Stimulated activated CD4-positive, alpha-beta T cell treated with anti-CD3 and anti-CD28 coated beads, Interleukin-4, amount 100 ng/mL, for 4 hours (primary cell): Measurements from ENCODE around the gene EFCAB13.
"Not testable (repeated sequence)": the region's sequence is repeated elsewhere in the genome, so short reads cannot be mapped to it uniquely, and the experiment has no call there.

Source experiments
- DNase-seq, 2 experiments: peaks; one replicate each; pipeline ENCODE4 v3.0.0-alpha.2; 2020

Gene EFCAB13

DNA sequence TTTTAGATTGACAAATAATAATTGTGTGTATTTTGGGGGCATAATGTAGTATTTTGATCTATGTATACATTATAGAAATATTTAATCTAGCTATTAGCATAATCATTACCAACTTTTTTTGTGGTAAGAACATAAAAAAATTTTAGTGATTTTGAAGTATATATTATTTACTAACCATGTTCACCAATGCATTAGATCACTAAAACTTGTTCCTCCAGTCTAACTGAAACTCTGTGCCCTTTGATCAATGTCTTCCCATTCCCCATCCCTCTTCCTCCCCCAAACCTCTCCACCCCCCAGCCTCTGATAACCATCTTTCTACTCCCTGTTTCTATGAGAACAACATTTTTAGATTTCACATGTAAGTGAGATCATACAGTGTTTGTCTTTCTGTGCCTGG is 8.5 kb downstream of the EFCAB13 start:
- no peak for DNase-seq

DNA sequence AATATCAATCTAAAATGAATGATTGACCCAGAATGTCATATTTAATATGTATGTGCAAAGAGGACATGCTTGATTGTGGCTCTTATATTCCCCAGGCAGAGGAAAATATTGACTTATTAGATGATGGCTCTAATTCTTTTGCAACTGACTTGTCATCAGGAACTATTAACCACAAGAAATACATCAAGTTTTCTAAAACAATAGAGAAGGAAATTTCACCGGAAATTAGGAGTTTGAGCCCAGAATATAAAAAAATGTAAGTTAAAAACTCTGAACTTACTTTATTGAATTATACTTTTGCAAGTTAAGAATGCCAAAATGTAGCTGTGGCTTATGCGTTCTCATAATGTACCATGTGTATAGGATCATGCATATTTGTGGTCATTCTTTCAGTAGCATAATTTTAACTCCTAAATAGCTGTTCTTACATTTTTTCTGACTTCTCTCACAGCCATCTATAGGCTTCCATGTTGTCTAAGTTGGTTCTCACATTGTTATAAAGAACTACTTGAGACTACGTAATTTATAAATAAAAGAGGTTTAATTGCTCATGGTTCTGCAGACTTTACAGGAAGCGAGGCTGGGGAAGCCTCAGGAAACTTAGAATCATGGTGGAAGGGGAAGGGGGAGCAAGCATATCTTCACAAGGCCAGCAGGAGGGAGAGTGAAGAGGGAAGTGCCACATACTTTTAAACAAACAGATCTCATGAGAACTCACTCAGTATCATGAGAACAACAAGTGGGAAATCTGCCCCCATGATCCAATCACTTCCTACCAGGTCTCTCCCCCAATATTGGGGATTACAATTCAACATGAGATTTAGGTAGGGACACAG is 11.6 kb downstream of the EFCAB13 start:
- DNase-seq, result no peak

DNA sequence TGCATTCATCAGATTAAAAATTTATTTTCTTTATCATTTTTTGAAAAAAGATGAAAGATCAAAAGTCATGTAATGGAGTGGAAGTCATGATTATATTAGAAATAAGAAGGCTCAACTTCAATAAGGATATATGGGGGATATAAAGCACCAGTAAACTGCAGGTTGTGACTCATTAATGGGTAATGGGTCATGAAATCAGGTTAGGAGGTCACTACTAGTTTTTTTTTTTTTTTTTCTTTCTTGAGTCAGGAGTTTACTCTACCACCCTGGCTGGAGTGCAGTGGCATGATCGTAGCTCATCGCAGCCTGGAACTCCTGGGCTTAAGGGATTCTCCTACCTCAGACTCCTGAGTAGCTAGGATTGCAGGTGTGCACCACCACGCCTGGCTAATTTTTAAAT is 14.3 kb downstream of the EFCAB13 start:
- DNase-seq, result no peak

DNA sequence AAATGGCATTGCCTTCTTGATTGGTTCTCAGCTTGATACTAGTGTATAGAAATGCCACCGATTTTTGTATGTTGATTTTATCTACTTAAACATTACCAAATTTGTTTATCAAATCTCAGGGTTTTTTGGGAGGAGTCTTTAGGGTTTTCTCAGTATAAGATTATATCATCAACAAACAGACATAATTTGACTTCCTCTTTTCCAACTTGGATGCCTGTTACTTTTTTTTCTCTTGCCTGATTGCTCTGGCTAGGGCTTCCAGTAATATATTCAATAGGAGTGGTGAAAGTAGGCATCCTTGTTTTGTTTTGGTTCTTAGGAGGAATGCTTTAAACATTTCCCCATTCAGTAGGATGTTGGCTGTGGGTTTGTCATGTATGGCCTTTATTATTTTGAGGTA is 29.1 kb downstream of the EFCAB13 start:
- DNase-seq, result no peak

DNA sequence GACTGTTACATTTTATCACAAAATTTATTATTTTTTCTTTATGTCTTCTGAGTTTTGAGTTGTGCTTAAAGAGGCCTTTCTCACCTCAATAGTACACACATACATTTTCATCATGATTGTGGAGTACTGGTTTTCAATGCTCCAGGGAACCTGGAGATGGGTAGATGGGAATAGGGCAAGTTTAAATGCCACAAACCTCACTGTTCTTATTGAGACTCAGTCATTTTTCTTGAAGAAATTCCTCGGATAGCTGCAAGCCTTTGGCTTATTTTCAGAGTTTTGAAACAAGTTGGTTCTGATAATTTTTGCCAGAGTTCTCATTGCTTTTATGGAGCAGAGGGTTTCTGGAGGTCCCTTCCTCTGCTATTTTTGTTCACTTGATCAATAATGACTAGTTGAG is 34.9 kb downstream of the EFCAB13 start:
- no peak for DNase-seq

DNA sequence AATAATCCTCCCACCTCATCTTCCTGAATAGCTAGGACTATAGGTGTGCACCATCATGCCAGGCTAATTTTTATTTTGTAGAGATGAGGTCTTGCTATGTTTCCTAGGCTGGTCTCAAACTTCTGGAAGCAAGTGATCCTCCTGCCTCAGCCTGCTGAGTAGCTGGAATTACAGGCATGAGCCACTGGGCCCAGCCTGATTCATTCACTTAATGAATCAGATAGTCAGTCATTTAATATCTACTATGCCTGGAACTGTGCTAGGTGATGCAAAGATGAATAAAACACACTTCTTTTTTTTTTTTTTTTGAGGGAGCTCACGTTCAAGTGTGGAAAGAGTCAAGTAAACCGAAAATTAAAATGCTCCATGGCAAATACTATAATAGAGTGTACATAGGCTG is 39.4 kb downstream of the EFCAB13 start:
- no peak for DNase-seq

DNA sequence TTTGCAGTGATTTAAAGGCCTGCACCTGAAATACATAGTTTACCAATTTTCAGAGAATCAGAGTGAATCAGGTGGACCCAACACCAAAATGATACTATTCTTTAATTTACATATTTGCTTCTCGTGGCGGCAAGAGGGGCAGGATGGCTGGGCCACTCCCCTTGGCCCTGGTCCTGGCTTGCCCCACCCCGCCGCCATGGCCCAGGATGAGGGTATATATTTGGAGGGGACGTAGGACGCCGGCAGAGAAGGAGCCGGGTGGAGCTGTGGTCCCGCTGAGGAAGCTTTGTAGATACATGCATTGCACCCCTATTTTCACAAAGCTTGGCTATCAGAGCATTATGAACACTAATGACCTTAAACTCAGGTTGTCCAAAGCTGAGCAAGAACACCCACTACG is 43.5 kb downstream of the EFCAB13 start:
- no peak for DNase-seq

DNA sequence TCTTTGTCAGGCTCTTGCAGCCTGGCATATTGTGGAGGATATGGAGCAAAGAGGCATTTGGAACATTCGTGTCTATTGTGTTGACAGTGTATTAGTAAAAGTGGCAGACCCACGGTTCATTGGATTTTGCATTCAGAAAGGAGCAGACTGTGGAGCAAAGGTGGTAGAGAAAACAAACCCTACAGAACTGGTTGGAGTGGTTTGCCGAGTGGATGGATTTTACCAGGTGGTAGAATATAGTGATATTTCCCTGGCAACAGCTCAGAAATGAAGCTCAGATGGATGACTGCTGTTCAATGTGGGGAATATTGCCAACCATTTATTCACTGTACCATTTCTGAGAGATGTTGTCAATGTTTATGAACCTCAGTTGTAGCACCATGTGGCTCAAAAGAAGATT is 44.5 kb downstream of the EFCAB13 start:
- no peak for DNase-seq

DNA sequence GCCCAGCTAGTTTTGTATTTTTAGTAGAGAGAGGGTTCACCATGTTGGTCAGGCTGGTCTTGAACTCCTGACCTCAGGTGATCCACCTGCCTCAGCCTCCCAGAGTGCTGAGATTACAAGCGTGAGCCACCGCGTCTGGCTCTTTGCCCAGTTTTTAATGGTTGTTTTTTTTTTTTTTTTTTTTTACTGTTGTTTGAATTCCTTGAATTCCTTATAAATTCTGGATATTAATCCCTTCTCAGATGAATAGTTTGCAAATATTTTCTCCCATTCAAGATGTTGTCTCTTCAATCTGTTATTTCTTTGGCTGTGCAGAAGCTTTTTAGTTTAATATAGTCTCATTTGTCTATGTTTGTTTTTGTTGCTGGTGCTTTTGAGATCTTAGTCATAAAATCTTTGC is 47.1 kb downstream of the EFCAB13 start:
- not testable (repeated sequence) for DNase-seq

DNA sequence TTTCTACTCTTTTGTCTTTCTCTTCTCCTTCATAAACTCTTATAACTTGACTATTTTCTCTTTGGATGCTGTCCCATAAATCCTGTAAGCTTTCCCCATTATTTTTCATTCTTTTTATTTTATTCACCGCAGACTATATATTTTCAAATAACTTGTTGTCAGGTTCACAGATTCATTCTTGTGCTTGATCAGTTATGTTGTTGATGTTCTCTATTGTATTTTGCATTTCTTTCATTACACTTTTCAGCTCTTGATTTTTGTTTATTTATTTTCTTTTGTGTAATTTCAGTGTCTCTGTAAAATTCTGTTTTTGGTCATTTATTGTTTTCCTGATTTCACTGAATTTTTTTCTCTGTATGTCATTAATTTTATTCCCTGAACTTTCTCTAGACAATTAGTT is 49.2 kb downstream of the EFCAB13 start:
- no peak for DNase-seq

DNA sequence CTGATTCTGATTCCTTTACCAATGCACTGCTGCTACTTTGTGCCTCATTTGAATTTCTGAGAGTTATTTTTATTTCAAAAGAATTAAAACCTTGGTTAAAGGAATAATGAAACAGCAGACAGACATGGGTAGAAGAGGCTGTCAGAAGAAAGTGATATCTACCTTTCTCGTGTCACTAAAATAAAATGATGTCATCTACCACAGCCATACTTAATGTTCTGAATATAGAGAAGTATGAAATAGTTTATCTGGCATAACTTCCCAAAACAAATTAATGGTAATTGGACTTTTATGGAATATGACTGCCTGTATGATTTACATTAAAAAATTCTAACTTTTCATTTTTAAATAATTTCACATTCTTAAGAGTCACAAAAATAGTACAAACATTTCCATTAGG is 52.5 kb downstream of the EFCAB13 start:
- DNase-seq, result no peak

DNA sequence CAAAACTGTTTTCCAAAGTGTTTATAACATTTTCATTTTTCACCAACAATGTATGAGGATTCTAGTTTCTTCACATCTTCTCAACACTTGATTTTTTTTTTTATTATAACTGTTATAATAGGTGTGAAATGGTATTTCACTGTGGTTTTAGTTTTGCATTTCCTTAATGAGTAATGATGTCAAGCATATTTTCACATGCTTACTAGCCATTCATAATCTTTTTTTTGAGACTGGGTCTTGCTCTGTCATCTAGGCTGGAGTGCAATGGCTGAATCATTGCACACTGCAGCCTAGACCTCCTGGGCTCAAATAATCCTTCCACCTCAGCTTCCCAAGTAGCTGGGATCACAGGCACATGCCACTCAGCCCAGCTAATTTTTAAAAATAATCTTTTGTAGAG is 65.1 kb downstream of the EFCAB13 start:
- no peak for DNase-seq

DNA sequence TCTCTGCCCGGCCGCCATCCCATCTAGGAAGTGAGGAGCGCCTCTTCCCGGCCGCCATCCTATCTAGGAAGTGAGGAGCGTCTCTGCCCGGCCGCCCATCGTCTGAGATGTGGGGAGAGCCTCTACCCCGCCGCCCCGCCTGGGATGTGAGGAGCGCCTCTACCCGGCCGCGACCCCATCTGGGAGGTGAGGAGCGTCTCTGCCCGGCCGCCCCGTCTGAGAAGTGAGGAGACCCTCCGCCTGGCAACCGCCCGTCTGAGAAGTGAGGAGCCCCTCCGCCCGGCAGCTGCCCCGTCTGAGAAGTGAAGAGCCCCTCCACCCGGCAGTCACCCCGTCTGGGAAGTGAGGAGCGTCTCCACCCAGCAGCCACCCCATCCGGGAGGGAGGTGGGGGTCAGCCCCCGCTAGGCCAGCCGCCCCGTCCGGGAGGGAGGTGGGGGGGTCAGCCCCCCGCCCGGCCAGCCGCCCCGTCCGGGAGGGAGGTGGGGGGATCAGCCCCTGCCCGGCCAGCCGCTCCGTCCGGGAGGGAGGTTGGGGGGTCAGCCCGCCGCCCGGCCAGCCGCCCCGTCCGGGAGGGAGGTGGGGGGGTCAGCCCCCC is 73.9 kb downstream of the EFCAB13 start:
- not testable (repeated sequence) for DNase-seq

DNA sequence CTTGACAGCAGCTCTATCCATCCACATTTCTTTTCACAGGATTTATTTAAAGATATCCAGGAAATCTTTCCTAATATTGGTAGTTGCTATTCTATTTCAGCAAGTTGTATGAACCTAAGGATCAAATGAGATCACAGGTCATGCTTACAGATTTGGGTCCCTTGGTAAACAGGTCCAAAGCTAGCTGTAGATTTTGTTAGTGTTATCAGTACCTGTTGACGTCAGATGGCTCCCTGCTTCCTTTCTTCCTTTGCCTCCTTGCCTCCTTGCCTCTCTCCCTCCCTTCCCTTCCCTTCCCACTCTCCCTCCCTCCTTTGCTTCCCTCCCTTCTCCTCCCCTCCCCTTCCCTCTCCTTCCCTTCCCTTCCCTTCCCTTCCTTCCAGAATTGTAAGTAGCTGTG is 76.6 kb downstream of the EFCAB13 start:
- no peak for DNase-seq

DNA sequence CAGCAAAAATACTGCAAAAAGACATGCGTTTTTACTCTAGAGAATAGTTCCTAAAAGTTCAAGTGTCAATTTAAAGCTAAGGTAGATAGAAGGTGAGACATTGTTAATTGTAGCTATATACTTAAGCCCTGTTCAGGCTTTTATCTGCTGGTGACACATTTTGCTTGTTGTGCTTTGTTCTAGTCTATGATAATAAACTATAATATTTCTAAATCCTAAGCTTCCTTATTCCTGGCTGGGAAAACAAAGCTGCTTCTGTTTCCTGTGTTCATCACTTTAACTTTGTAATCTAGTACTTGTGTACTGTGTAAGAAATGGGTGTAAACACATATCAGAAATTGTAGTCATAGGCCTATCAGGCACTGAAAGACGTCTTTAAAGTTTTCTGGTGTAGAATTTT is 77.3 kb downstream of the EFCAB13 start:
- DNase-seq, result no peak

DNA sequence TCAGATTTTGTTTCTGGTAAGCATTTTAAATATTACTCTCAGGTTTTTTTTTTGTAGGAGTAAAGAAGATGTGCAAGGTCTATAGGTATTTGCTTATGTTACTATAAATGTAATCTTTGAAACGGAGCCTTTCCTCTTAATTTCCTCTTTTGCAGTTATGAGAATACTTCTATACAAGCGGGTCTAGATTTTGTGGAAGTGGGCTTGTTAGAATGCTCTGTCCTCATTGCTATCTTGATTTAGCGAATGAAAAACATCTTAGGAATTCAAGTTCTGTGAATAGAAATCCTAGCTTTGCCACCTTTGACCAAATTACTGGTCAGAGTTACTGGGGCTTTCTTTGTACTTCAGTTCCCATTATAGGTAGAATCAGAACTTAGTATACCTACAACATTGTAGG is 80.3 kb downstream of the EFCAB13 start:
- no peak for DNase-seq

DNA sequence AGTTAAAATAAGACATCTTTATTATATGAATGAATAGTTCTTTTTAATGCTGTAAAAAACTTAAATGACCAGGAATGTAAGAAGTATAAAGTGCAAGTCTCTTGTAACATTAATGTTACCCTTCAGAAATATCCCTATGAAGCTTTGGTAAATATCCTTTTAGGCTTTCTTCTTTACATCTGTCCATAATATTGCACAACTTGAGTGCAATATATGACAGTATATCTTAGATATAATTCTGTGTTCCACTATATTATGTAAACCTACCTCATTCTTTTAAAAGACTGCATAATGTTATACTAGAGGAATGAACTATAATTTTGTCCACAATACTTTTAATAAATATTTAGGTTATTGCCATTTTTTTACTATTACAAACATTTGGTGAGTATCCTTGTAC is 81.1 kb downstream of the EFCAB13 start:
- DNase-seq, result no peak

DNA sequence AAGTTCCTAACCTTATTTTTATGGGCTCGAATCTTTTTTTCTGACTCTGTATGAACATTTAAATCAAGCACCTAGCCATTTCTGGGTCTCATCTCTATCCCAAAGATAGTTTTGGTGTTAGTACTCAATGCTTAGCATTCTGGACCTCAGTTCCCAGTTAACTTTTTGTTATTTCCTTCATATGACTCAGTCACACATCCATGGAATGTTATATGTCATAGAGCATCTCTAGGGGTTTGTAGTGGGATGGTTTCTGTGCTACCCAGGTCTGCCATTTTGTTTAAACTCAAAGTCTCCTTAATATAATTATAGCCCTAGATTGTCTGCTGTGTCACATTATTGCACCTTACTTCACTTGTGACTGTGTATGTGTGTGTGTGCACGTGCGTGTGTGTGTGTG is 90.1 kb downstream of the EFCAB13 start:
- no peak for DNase-seq

DNA sequence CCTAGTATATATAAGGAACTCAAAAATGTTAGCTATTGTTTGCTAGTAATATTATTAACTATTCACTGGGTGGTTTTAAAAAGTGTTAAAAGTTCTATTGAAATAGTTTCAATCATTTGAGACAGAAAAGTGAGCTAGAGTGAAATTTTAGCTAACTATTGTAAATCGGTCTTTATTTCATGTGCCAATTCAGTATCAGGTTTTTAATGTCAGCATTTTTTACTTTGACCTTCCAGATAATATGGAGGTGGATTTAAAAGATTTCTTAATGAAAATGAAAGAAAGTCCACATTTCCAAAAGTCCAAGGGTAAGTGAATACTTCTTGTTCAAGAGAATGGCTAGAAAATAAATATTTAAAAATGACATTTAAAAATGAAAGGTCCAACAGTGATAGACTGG is 90.9 kb downstream of the EFCAB13 start:
- no peak for DNase-seq

DNA sequence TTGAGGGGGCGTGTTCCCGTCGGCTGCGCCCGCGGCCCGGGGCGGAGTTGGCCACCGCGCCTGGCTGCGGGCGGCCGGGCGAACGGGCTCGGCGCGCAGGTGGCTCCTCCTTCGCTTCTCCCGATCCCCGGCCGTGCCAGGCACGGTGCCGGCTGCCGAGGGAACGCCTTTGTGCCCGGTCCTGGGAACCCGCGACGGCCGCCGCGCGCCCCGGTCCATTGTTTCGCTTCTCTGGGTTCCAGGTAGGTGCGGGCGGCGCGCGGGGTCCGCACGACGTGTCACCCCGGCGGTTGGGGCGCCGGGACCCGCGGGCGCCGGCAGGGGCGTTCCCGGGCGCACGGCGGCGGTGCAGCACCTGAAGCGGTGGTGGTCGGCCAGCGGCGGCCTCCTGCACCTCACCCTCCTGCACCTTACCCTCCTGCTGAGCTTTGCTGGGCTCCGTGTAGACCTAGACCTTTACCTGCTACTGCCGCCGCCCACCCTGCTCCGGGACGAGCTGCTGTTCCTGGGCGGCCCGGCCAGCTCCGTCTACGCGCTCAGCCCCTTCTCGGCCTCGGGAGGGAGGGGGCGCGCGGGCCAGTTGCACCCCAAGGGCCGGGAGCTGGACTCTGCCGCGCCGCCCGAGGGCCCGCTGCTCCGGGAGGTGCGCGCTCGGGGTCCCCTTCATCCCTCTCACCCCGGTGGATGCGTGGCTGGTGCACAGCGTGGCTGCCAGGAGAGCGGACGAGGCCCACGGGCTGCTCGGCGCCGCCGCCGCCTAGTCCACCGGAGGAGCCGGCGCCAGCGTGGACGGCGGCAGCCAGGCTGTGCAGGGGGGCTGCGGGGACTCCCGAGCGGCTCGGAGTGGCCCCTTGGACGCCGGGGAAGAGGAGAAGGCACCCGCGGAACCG is 99.9 kb downstream of the EFCAB13 start:
- DNase-seq, result peak in 1 of 2 experiments; percentile 1

DNA sequence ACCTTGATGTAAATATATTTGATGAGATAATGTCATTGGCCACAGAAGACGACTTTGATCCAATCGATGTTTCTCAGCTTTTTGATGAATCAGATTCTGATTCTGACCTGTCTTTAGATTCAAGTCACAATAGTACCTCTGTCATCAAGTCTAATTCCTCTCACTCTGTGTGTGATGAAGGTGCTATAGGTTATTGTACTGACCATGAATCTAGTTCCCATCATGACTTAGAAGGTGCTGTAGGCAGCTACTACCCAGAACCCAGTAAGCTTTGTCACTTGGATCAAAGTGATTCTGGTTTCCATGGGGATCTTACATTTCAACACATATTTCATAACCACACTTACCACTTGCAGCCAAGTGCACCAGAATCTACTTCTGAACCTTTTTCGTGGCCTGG is 101.5 kb downstream of the EFCAB13 start:
- DNase-seq, result not testable (repeated sequence)

DNA sequence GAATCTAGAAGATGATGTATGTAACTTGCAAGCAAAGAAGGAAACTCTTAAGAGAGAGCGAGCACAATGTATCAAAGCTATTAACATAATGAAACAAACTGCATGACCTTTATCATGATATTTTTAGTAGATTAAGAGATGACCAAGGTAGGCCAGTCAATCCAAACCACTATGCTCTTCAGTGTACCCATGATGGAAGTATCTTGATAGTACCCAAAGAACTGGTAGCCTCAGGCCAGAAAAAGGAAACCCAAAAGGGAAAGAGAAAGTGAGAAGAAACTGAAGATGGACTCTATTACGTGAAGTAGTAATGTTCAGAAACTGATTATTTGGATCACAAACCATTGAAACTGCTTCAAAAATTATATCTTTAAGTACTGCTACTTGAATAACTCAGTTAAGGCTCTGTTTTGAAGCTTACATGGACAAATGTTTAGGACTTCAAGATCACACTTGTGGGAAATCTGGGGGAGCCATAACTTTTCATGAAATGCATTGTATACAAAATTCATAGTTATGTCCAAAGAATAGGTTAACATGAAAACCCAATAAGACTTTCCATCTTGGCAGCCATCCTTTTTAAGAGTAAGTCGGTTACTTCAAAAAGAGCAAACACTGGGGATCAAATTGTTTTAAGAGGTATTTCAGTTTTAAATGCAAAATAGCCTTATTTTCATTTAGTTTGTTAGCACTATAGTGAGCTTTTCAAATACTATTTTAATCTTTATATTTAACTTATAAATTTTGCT is 102.3 kb downstream of the EFCAB13 start:
- not testable (repeated sequence) for DNase-seq

DNA sequence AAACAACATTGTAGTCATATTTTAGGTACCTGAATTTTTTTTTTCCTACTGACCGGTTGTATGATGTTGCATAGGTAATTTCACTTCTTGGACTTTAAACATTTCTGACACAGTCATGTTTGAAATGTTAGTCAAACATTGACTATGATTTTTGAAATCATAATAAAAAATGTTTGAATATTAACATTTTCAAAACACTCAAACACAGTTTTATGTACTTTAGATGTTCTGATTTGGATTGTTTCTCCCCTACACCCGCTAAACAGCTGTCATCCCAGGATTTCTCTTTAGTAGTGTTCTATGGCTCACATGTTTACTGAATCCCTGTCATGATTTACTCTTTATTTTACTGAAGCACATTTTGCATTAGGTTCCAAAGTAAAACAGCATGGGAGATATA is 104.2 kb downstream of the EFCAB13 start:
- no peak for DNase-seq
